PFSK-1 (cell line): ENCODE results near the gene SLC12A8.

ENCODE experiments used
- FOXP2 ChIP-seq: optimal IDR thresholded peaks from 2 replicates; pipeline ENCODE3; 2011; ENCODE audit warnings: borderline replicate concordance, control low read depth, inconsistent platforms; ENCODE audit not compliant: insufficient read depth; ENCODE audit errors: extremely low read length, extremely low read depth
- POLR2AphosphoS5 ChIP-seq: IDR thresholded peaks from 2 replicates; pipeline ENCODE4 v1.6.1; 2012; ENCODE audit warnings: low read depth, mild to moderate bottlenecking, control low read depth, low read length, moderate library complexity
- SIN3A ChIP-seq: IDR thresholded peaks from 2 replicates; pipeline ENCODE4 v1.6.1; 2012; ENCODE audit warnings: mild to moderate bottlenecking, low read length, moderate library complexity, borderline replicate concordance; ENCODE audit not compliant: insufficient read depth
- TAF1 ChIP-seq: IDR thresholded peaks from 2 replicates; pipeline ENCODE4 v1.6.1; 2012; ENCODE audit warnings: low read length, control low read depth, borderline replicate concordance; ENCODE audit not compliant: insufficient read depth
- TF ChIP-seq, protein P1 (sequence below), 2 experiments: IDR thresholded peaks; 2 replicates each; pipeline versions ENCODE4 v1.6.1 to v1.8.0; 2011 to 2012; ENCODE audit warnings: low read depth in 2 of 2, low read length in 2 of 2, control low read depth in 1 of 2, inconsistent platforms in 1 of 2, mild to moderate bottlenecking in 1 of 2, moderate library complexity in 1 of 2; ENCODE audit not compliant: insufficient read depth in 1 of 2

Gene SLC12A8

GRCh38 chr3:125121246-125122010, 91.1 kb downstream of the SLC12A8 start:
- TF ChIP-seq POLR2AphosphoS5 (no peak), FOXP2 (no peak), SIN3A (no peak), TAF1 (no peak)
- TF ChIP-seq, protein P1, sequence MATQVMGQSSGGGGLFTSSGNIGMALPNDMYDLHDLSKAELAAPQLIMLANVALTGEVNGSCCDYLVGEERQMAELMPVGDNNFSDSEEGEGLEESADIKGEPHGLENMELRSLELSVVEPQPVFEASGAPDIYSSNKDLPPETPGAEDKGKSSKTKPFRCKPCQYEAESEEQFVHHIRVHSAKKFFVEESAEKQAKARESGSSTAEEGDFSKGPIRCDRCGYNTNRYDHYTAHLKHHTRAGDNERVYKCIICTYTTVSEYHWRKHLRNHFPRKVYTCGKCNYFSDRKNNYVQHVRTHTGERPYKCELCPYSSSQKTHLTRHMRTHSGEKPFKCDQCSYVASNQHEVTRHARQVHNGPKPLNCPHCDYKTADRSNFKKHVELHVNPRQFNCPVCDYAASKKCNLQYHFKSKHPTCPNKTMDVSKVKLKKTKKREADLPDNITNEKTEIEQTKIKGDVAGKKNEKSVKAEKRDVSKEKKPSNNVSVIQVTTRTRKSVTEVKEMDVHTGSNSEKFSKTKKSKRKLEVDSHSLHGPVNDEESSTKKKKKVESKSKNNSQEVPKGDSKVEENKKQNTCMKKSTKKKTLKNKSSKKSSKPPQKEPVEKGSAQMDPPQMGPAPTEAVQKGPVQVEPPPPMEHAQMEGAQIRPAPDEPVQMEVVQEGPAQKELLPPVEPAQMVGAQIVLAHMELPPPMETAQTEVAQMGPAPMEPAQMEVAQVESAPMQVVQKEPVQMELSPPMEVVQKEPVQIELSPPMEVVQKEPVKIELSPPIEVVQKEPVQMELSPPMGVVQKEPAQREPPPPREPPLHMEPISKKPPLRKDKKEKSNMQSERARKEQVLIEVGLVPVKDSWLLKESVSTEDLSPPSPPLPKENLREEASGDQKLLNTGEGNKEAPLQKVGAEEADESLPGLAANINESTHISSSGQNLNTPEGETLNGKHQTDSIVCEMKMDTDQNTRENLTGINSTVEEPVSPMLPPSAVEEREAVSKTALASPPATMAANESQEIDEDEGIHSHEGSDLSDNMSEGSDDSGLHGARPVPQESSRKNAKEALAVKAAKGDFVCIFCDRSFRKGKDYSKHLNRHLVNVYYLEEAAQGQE (IDR thresholded peaks at IDR 0.05; ENCODE audit: insufficient read depth in 1 of 2, low read depth in 2 of 2, low read length in 2 of 2): no peak

GRCh38 chr3:125120379-125121122, 92.0 kb downstream of the SLC12A8 start:
- TF ChIP-seq POLR2AphosphoS5 (no peak), SIN3A (no peak), TAF1 (no peak), FOXP2 (no peak)
- TF ChIP-seq, protein P1 (IDR thresholded peaks at IDR 0.05; ENCODE audit: insufficient read depth in 1 of 2, low read depth in 2 of 2, low read length in 2 of 2): no peak

DNA sequence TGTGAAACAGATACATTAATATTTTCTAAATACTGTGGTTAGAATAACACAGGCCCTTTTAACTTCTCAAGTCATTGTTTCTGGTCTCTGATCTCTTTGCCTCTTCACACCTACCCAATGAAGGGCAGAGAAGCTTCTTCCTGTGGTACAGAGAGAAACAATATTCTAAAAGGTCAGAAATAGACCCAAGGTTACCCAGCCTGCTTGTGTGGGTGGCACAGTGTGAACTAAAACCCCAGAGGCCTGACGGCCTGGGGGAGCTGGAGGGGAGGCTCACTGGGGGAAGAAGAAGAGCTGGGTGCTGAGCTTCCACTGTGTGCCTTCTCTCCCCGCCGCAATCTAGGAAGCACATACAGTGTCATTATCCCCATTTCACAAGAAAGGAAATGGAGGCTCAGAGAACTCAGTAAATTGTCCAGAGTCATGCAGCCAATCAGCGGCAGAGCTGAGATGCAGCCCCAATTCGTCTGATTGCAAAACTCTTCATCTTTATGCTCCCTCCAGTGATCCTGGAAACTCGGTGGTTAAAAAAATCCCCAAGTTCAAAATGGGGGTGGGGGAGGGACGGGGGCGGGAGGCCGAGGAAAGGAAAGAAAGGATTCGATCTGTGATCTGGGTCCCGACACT, 92.7 kb downstream of the SLC12A8 start:
- TF ChIP-seq SIN3A: no peak
- TF ChIP-seq, protein P1 (IDR thresholded peaks at IDR 0.05; ENCODE audit: insufficient read depth in 1 of 2, low read depth in 2 of 2, low read length in 2 of 2): no peak
- TF ChIP-seq FOXP2: no peak
- TF ChIP-seq TAF1: no peak
- TF ChIP-seq POLR2AphosphoS5: no peak

GRCh38 chr3:125118600-125118999, 93.9 kb downstream of the SLC12A8 start:
- TF ChIP-seq FOXP2 (no peak), SIN3A (no peak), POLR2AphosphoS5 (no peak), TAF1 (no peak)
- TF ChIP-seq, protein P1 (IDR thresholded peaks at IDR 0.05; ENCODE audit: insufficient read depth in 1 of 2, low read depth in 2 of 2, low read length in 2 of 2): no peak
